A673 (cell line): ENCODE data around the gene DIS3L2.

Source experiments
- CTCF ChIP-seq: fragments of 300-800, 200-600 bp; sonication (generic); conservative IDR thresholded peaks from 2 replicates; pipeline ENCODE4 v1.5.1; 2017; ENCODE audit warnings: low read depth, mild to moderate bottlenecking, antibody characterized with exemption, low read length, moderate library complexity, mixed read lengths
- EZH2 ChIP-seq: fragments of 200-600 bp; sonication (generic); IDR thresholded peaks from 2 replicates; pipeline ENCODE4 v1.6.1; 2017; ENCODE audit warnings: borderline replicate concordance, low read depth, mild to moderate bottlenecking, mixed read lengths, antibody characterized with exemption, low read length; ENCODE audit not compliant: poor library complexity, severe bottlenecking

- no peak for TF ChIP-seq CTCF
- TF ChIP-seq EZH2: no peak
These were observed 168.0 kb downstream of the DIS3L2 start for GRCh38 chr2:232129483-232129882.
